ENCODE results near the gene SEPTIN11. TPM values are rescaled to one million over a fixed set of nuclear protein-coding genes. Genes with fewer than 3 reads are reported as not detected.

The SEPTIN11 gene
- total and polyA plus RNA-seq, 9 of the 15 experiments (the other 6 are each of a cell fraction or from before 2014, with no cell fraction given), result 25.7 to 142 (median 84.3) TPM

DNA sequence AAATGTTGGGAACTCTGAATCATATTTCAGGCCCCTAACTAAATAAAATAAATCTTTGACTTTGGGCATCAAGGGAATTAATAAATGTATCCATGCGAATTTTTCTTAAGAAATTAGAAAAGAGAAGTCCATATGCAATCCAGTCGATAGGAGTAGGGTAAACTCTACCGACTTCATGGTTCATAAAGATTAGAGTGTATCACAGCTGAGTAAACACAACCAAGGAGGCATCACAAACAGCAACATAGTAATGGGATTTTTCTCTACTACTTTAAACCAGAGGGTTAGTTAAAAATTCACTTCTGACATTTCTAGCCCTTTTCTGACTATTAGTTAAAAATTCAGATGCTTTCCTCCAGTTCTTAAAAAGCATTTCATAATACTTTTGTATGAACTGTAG, 19.9 kb downstream of the SEPTIN11 start (continued):
- TF ChIP-seq, protein P1, sequence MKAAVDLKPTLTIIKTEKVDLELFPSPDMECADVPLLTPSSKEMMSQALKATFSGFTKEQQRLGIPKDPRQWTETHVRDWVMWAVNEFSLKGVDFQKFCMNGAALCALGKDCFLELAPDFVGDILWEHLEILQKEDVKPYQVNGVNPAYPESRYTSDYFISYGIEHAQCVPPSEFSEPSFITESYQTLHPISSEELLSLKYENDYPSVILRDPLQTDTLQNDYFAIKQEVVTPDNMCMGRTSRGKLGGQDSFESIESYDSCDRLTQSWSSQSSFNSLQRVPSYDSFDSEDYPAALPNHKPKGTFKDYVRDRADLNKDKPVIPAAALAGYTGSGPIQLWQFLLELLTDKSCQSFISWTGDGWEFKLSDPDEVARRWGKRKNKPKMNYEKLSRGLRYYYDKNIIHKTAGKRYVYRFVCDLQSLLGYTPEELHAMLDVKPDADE (conservative IDR thresholded peaks at IDR 0.05; ENCODE audit: control insufficient read depth, low read depth, low read length), result no peak
- peak; percentile 74 for TF ChIP-seq MTA2 (IDR thresholded peaks at IDR 0.05; ENCODE audit: low read depth)
- no peak for TF ChIP-seq BRCA1 (IDR thresholded peaks at IDR 0.05)
- no peak for TF ChIP-seq BRCA1 (CRISPR knock-in tag; IDR thresholded peaks at IDR 0.05)
- no peak for TF ChIP-seq NFXL1 (CRISPR knock-in tag; IDR thresholded peaks at IDR 0.05)
- no peak for TF ChIP-seq TRIM24 (IDR thresholded peaks at IDR 0.05)
- TF ChIP-seq, protein P2, sequence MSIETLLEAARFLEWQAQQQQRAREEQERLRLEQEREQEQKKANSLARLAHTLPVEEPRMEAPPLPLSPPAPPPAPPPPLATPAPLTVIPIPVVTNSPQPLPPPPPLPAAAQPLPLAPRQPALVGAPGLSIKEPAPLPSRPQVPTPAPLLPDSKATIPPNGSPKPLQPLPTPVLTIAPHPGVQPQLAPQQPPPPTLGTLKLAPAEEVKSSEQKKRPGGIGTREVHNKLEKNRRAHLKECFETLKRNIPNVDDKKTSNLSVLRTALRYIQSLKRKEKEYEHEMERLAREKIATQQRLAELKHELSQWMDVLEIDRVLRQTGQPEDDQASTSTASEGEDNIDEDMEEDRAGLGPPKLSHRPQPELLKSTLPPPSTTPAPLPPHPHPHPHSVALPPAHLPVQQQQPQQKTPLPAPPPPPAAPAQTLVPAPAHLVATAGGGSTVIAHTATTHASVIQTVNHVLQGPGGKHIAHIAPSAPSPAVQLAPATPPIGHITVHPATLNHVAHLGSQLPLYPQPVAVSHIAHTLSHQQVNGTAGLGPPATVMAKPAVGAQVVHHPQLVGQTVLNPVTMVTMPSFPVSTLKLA (conservative IDR thresholded peaks at IDR 0.05), result no peak
- TF ChIP-seq, protein P3, sequence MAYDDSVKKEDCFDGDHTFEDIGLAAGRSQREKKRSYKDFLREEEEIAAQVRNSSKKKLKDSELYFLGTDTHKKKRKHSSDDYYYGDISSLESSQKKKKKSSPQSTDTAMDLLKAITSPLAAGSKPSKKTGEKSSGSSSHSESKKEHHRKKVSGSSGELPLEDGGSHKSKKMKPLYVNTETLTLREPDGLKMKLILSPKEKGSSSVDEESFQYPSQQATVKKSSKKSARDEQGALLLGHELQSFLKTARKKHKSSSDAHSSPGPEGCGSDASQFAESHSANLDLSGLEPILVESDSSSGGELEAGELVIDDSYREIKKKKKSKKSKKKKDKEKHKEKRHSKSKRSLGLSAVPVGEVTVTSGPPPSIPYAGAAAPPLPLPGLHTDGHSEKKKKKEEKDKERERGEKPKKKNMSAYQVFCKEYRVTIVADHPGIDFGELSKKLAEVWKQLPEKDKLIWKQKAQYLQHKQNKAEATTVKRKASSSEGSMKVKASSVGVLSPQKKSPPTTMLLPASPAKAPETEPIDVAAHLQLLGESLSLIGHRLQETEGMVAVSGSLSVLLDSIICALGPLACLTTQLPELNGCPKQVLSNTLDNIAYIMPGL (CRISPR knock-in tag; IDR thresholded peaks at IDR 0.05), result no peak
- no peak for TF ChIP-seq ARHGAP35 (IDR thresholded peaks at IDR 0.05; ENCODE audit: partially characterized antibody)
- TF ChIP-seq, protein P4, sequence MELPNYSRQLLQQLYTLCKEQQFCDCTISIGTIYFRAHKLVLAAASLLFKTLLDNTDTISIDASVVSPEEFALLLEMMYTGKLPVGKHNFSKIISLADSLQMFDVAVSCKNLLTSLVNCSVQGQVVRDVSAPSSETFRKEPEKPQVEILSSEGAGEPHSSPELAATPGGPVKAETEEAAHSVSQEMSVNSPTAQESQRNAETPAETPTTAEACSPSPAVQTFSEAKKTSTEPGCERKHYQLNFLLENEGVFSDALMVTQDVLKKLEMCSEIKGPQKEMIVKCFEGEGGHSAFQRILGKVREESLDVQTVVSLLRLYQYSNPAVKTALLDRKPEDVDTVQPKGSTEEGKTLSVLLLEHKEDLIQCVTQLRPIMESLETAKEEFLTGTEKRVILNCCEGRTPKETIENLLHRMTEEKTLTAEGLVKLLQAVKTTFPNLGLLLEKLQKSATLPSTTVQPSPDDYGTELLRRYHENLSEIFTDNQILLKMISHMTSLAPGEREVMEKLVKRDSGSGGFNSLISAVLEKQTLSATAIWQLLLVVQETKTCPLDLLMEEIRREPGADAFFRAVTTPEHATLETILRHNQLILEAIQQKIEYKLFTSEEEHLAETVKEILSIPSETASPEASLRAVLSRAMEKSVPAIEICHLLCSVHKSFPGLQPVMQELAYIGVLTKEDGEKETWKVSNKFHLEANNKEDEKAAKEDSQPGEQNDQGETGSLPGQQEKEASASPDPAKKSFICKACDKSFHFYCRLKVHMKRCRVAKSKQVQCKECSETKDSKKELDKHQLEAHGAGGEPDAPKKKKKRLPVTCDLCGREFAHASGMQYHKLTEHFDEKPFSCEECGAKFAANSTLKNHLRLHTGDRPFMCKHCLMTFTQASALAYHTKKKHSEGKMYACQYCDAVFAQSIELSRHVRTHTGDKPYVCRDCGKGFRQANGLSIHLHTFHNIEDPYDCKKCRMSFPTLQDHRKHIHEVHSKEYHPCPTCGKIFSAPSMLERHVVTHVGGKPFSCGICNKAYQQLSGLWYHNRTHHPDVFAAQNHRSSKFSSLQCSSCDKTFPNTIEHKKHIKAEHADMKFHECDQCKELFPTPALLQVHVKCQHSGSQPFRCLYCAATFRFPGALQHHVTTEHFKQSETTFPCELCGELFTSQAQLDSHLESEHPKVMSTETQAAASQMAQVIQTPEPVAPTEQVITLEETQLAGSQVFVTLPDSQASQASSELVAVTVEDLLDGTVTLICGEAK (IDR thresholded peaks at IDR 0.05), result no peak
- TF ChIP-seq, protein P4 (CRISPR knock-in tag; IDR thresholded peaks at IDR 0.05), result no peak
- TF ChIP-seq CBFA2T3 (IDR thresholded peaks at IDR 0.05), result peak; percentile 69
- no peak for TF ChIP-seq ZFX (CRISPR knock-in tag; IDR thresholded peaks at IDR 0.05)
- no peak for TF ChIP-seq NR2C1 (IDR thresholded peaks at IDR 0.05)
- TF ChIP-seq NR2C1 (tag; IDR thresholded peaks at IDR 0.05), result no peak
- TF ChIP-seq TAF1 (IDR thresholded peaks at IDR 0.05; ENCODE audit: control insufficient read depth, extremely low read depth, insufficient read depth, low read length, severe bottlenecking), result no peak
- peak; percentile 96 to 98 for TF ChIP-seq FOXA3 (CRISPR knock-in tag; conservative IDR thresholded peaks at IDR 0.05 in 1 of 2, IDR thresholded peaks at IDR 0.05 in 1 of 2)
